ENCODE measurements around the gene STAP2.
A peak's percentile ranks its signal among the peaks of the same experiment; 100 is the strongest.

STAP2 gene, protein sequence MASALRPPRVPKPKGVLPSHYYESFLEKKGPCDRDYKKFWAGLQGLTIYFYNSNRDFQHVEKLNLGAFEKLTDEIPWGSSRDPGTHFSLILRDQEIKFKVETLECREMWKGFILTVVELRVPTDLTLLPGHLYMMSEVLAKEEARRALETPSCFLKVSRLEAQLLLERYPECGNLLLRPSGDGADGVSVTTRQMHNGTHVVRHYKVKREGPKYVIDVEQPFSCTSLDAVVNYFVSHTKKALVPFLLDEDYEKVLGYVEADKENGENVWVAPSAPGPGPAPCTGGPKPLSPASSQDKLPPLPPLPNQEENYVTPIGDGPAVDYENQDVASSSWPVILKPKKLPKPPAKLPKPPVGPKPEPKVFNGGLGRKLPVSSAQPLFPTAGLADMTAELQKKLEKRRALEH

GRCh38 chr19:4338441-4339355 is at the start of gene STAP2:
Gene STAP2, minus strand, starts transcription at chr19:4338827. Its CDS starts 74 bp downstream, at chr19:4338753.
- no peak for DNase-seq

GRCh38 chr19:4386041-4386782 is 47.6 kb upstream of the STAP2 start:
- no peak for DNase-seq

GRCh38 chr19:4385291-4386040 is 46.8 kb upstream of the STAP2 start:
- no peak for DNase-seq

- peak; percentile 39 to 48 for DNase-seq
Measured at GRCh38 chr19:4380254-4380727, 41.7 kb upstream of the STAP2 start.

GRCh38 chr19:4379383-4380253 is 41.0 kb upstream of the STAP2 start:
- DNase-seq: peak; percentile 19 to 28

DNA sequence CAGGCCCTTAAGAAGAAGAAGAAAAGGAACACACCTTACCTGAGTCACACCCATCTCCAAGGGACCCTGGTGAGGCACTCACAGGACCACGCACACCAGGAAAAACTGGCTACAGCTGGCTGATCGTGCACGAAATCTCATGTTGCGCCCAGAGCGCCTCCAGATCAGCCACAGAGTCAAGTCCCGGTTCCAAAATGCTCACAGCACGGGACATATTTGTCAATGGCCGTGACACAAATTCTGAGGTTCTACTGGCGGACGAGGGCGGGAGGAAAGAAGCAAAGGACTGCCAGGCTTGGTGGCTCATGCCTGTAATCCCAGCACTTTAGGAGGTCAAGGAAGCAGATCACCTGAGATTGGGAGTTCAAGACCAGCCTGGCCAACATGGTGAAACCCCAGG is 40.3 kb upstream of the STAP2 start:
- no peak for DNase-seq

DNA sequence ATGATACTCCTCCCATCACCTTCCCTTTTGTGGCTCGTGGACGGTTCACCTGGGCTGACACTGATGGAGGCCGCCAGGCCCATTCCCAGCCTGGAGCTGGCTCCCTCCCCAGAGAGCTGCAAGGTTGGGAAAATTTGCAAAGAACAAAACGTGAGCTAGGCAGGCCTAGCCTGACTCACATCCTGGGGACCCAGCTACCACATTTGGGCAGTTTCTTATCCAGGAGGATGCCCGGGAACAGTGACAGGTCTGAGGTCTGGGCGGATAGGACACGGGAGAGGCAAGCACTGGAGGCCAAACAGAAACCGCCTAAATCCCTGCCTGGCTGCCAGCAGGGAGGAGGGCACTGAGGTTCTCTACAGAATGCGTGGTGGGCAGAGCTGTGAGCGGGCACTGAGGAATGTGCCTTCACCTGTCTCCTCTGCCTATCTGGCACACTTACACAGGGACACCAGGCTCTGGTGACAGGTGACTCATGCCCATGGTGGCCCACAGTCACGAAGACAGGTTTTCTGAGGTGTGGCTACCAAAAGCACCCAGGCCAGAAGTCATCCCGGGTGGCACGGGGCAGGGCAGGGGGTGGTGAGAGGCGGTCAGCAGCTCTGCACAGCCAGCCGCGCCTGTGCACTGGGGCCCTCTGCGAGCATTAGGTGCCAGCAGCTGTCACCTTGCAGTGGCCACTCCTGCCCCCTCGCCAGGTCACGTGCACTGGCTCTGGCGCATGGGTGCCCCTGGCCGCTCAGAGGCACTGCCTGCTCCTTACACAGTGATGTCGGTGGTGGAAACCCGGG is 38.6 kb upstream of the STAP2 start:
- DNase-seq: no peak

- no peak for DNase-seq
Measured at GRCh38 chr19:4376671-4376990, 38.0 kb upstream of the STAP2 start.

GRCh38 chr19:4376028-4376670 is 37.5 kb upstream of the STAP2 start:
- no peak for DNase-seq

DNA sequence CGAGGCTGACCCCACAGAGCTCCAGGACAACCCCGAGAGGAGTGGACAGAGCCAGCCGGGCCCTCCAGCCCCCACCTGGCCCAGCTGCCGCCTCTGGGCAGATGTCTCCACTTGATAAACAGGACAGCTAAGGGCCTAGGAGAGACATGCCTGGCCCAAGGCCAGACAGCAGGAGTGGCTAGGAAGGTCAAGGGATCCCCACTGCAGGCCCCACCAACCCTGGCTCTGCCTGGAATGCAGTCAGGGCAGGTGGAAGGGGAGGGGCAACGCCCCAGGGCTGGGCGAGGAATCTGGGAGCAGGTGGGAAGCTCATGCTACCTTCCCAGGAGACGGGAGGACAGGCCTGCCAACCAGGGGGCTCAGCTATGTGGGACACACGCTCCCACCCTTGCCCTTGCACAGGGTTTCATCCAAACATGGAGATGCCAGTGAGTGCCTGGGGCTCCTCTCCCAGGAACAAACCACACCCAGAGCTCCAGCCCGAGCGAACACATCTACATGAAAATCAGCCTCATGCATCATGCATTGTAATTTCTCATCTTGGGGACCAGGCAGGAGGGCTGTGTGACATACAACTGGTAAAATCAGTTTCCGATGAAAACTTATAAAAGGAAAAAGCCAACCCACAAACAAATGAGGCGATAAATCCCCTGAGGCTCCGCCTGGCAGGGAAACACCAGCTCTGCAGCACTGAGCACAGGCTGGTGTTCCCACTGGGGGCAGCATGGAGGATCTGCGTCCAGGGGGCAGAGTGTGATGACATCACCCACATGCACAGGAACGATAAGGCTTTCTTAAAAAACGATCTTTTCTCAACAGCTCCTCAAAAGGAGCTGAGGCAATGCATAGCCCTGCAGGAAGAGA is 36.8 kb upstream of the STAP2 start:
- no peak for DNase-seq

DNA sequence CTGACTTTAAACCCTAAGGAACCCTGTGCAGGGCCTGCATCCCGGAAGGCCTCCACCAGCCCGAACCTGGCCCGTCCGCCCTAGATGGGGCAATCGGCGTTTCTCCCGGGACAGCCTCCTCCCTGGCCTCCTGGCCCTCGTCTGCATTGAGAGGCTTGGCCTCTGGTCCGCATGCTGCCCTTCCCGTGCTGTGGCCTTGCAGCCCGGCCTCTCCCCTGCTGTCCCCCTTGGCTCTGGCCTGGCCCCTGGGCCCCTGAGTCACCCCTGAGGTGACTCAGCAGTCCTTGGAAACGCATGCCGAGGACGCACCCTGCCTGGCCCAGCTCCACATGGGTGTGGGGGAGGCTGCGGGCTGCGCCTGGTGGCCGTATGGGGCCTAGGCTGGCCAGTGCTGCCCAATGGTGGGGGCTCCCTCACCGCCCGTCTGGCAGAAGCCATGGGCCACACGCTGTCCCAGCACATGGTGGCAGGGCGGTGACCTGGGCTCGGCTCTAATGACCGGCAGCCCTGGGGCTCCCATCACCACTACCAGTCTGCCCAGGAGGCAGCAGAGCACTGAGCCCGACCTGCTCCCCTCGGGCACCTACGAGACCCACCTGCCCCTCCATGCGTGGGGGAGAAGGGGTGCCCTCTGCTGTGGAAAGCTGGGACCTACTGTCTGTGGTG is 36.0 kb upstream of the STAP2 start:
- no peak for DNase-seq

GRCh38 chr19:4373601-4374497 is 35.2 kb upstream of the STAP2 start:
- no peak for DNase-seq

DNA sequence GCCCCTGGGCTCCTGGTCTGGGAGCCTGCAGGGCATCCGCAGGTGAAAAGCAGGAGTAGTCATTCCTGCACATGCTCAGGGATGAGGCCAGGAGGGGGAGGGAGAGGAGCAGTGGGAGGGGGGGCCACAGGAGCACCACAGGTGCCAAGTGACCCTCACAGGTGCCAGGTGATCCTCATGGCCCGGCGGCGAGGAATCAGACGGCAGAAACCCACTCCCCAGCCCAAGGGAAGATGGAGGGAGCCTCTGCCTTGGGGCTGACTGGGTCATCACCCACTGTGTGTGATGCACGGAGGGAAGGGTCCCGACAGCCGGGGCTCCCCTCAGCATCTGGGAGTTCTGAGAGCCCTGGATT is 34.4 kb upstream of the STAP2 start:
- no peak for DNase-seq

DNA sequence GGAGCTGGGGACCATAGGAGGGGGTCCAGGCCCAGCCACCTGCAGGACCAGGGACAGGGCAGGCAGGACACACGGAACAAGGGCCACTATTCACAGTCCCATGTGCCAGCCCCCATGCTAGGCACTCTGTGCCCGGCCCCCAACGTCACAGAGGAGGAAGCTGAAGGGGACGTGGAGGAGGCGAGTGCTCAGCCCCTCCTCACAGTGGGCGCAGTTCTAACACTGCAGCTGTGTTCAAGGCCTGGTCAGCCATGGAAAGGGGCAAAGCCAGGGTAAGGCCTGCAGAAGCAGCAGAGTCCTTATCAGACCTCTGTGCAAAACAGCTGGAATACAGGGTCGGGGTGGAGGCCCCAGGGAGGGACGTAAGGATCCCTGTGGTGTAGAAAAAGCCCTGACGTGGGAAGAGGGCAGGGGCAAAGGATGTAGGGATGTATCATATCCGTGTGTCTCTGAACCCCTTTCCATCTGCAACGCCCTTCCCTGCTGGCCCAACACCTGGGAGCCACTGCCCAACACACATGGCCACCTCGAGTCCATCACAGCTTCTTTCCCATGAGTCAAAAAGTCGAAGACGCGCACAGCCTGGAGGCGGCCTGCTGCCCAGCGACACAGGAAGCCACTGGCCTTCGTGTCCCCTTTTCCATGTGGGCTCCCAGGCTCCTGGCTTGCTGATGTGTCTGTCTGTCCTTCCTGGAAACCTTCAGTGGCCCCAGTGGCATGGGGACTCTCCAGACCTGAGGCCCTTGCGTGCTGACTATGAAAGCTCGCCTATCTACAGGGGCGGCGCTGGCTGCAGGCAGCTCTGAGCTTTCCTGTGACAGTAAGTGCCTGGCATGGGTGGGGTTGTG is 33.8 kb upstream of the STAP2 start:
- no peak for DNase-seq

GRCh38 chr19:4371247-4372164 is 32.9 kb upstream of the STAP2 start:
- no peak for DNase-seq

Measured in stimulated activated CD4-positive, alpha-beta T cell treated with anti-CD3 and anti-CD28 coated beads, Interleukin-4, amount 100 ng/mL, for 4 hours (primary cell).